K562 (cell line): Measurements from ENCODE around the gene FMOD. TPM values are rescaled to one million over a fixed set of nuclear protein-coding genes. Genes with fewer than 3 reads are reported as not detected.

Experiments
- BCL6 ChIP-seq: fragments of 250-450 bp; sonication (Bioruptor Pico); IDR thresholded peaks from 2 replicates; pipeline ENCODE4 v1.4.0; 2020
- BHLHE40 ChIP-seq: IDR thresholded peaks from 2 replicates; pipeline ENCODE4 v1.6.1; 2011; ENCODE audit warnings: low read length, improper control_type of control experiment
- CSDE1 ChIP-seq, 2 experiments: fragments of 450-650 bp; IDR thresholded peaks; 2 replicates each; pipeline ENCODE4 v1.6.1; 2016; ENCODE audit warnings: mild to moderate bottlenecking in 1 of 2
- ETV1 ChIP-seq: fragments of 450-650 bp; conservative IDR thresholded peaks from 2 replicates; pipeline ENCODE4 v1.6.1; 2016; ENCODE audit warnings: missing genetic modification characterization, control low read depth, low read depth, missing compliant biosample characterization
- ILK ChIP-seq: fragments of 450-650 bp; IDR thresholded peaks from 2 replicates; pipeline ENCODE4 v1.6.1; 2016; ENCODE audit warnings: missing genetic modification characterization, low read depth, mild to moderate bottlenecking, missing compliant biosample characterization, moderate library complexity, borderline replicate concordance
- KDM1A ChIP-seq, 2 experiments: fragments of 450-650 bp; IDR thresholded peaks; 2 replicates each; pipeline ENCODE4 v1.6.1; 2016; ENCODE audit warnings: mild to moderate bottlenecking in 2 of 2
- KHSRP ChIP-seq: fragments of 450-650 bp; IDR thresholded peaks from 2 replicates; pipeline ENCODE4 v1.6.1; 2017
- L3MBTL2 ChIP-seq: fragments of 450-650 bp; IDR thresholded peaks from 2 replicates; pipeline ENCODE4 v1.6.1; 2016; ENCODE audit warnings: mild to moderate bottlenecking, moderate library complexity
- MBD1 ChIP-seq: fragments of 250-450 bp; sonication (Bioruptor Pico); IDR thresholded peaks from 2 replicates; pipeline ENCODE4 v1.8.0; 2022; ENCODE audit warnings: inconsistent platforms
- MEIS2 ChIP-seq: fragments of 450-650 bp; IDR thresholded peaks from 2 replicates; pipeline ENCODE4 v1.6.1; 2014; ENCODE audit warnings: mild to moderate bottlenecking; ENCODE audit not compliant: partially characterized antibody
- MLLT1 ChIP-seq, 2 experiments: fragments of 450-650 bp; IDR thresholded peaks; 2 replicates each; pipeline ENCODE4 v1.6.1; 2016
- MTA2 ChIP-seq: fragments of 450-650 bp; IDR thresholded peaks from 2 replicates; pipeline ENCODE4 v1.6.1; 2016; ENCODE audit warnings: low read depth
- MYC ChIP-seq, 2 experiments: fragments of 250-450 bp in 1 of 2; sonication (Bioruptor Pico) in 1 of 2; IDR thresholded peaks; 2 replicates each; pipeline versions ENCODE4 v1.5.1 to v1.6.1; 2012 to 2021; ENCODE audit warnings: low read depth in 2 of 2, borderline replicate concordance in 1 of 2, improper control_type of control experiment in 1 of 2, low read length in 1 of 2, mild to moderate bottlenecking in 1 of 2, moderate library complexity in 1 of 2
- RBM34 ChIP-seq: fragments of 200-400 bp; formaldehyde crosslinking; IDR thresholded peaks from 2 replicates; pipeline ENCODE4 v1.6.1; 2018; ENCODE audit warnings: low read length, borderline replicate concordance; ENCODE audit not compliant: insufficient read depth
- SREBF2 ChIP-seq: sonication (generic); formaldehyde crosslinking; IDR thresholded peaks from 2 replicates; pipeline ENCODE4 v1.4.0; 2020; ENCODE audit warnings: mild to moderate bottlenecking, missing genetic modification reagents
- TBP ChIP-seq: optimal IDR thresholded peaks from 2 replicates; pipeline ENCODE3; 2011; ENCODE audit warnings: low read depth, low read length, improper control_type of control experiment
- TCF3 ChIP-seq: sonication (generic); formaldehyde crosslinking; IDR thresholded peaks from 2 replicates; pipeline ENCODE4 v1.4.0; 2020; ENCODE audit warnings: mild to moderate bottlenecking, missing genetic modification reagents
- ZBTB1 ChIP-seq: sonication (generic); formaldehyde crosslinking; IDR thresholded peaks from 2 replicates; pipeline ENCODE4 v1.8.1; 2023; ENCODE audit warnings: missing genetic modification reagents, low read depth, mild to moderate bottlenecking, borderline replicate concordance
- ZBTB33 ChIP-seq: sonication (generic); formaldehyde crosslinking; IDR thresholded peaks from 2 replicates; pipeline ENCODE4 v1.8.1; 2023; ENCODE audit warnings: mild to moderate bottlenecking, missing genetic modification reagents
- ZNF311 ChIP-seq: fragments of 250-450 bp; sonication (Bioruptor Pico); IDR thresholded peaks from 2 replicates; pipeline ENCODE4 v1.4.0; 2020; ENCODE audit warnings: mild to moderate bottlenecking, moderate library complexity
- ZNF511 ChIP-seq: sonication (generic); formaldehyde crosslinking; IDR thresholded peaks from 2 replicates; pipeline ENCODE4 v1.8.0; 2022; ENCODE audit warnings: mild to moderate bottlenecking, missing genetic modification reagents
- polyA plus RNA-seq, 8 experiments: library from polyadenylated mRNA; depleted of rRNA in 4 of 8; stranded (reverse) in 5 of 8; unstranded in 3 of 8; fragments of >200 nt; fragmentation: Nextera tagmentation in 2 of 8; fragmentation: Illumina TruSeq in 1 of 8; extraction: Ambion mirVana in 2 of 8; extraction: Trizol in 1 of 8; gene quantifications; 2 replicates each; pipeline versions ENCODE4 v1.2.1 to v1.2.3, GENCODE V29; 2011 to 2014; ENCODE audit warnings: inconsistent platforms in 1 of 8, missing spikeins in 1 of 8
- total RNA-seq, 7 experiments: library from RNA; depleted of rRNA in 6 of 7; stranded (reverse); fragments of >200 nt in 6 of 7; fragmentation: Illumina TruSeq in 2 of 7; extraction: Trizol in 2 of 7; gene quantifications; 2 replicates each; pipeline versions ENCODE4 v1.2.1 to v1.2.3, GENCODE V29; 2011 to 2021; ENCODE audit warnings: low replicate concordance in 1 of 7

Gene FMOD
- total and polyA plus RNA-seq, 9 of the 15 experiments (the other 6 are each of a cell fraction or from before 2014, with no cell fraction given) = 0.03 to 0.13 (median 0.03) TPM; not detected in 6

- TF ChIP-seq ZBTB1 (CRISPR knock-in tag) = 0 out of 2 replicates have a peak, but pooled peaks have one; percentile 24
- TF ChIP-seq ILK (tag) = no peak
- peak; percentile 66 for TF ChIP-seq BHLHE40
- no peak for TF ChIP-seq BCL6 (CRISPR knock-in tag)
- no peak for TF ChIP-seq TCF3 (CRISPR knock-in tag)
- TF ChIP-seq RBM34 = no peak
- peak; percentile 95 for TF ChIP-seq L3MBTL2
- peak in 1 of 2 experiments; percentile 64; a peak in 2 of 4 replicates for TF ChIP-seq MLLT1 (IDR thresholded peaks at IDR 0.05)
- 0 out of 4 replicates have a peak, but pooled peaks of 1 of the 2 experiments have one; percentile 22 for TF ChIP-seq KDM1A (IDR thresholded peaks at IDR 0.05)
- TF ChIP-seq ZNF311 (CRISPR knock-in tag) = no peak
- TF ChIP-seq MEIS2 = peak; percentile 61
- TF ChIP-seq TBP = no peak
- TF ChIP-seq KHSRP = no peak
- TF ChIP-seq ZNF511 (CRISPR knock-in tag) = peak; percentile 30; the same call in 1 of the 2 replicates
- TF ChIP-seq ZBTB33 (CRISPR knock-in tag) = peak; percentile 96
- TF ChIP-seq MYC (IDR thresholded peaks at IDR 0.05; ENCODE audit: low read depth, low read length) = peak; percentile 40; the same call in 1 of the 2 replicates
- TF ChIP-seq MYC (CRISPR knock-in tag; IDR thresholded peaks at IDR 0.05; ENCODE audit: borderline replicate concordance, low read depth) = no peak
- peak; percentile 7; the same call in 1 of the 2 replicates for TF ChIP-seq ETV1 (tag)
- TF ChIP-seq MBD1 (CRISPR knock-in tag) = no peak
- TF ChIP-seq MTA2 = no peak; the same call in 1 of the 2 replicates
- TF ChIP-seq CSDE1 (IDR thresholded peaks at IDR 0.05) = no peak
- no peak for TF ChIP-seq SREBF2 (CRISPR knock-in tag)
Observed at GRCh38 chr1:203291201-203292096, 59.5 kb downstream of the FMOD start (continued).
